CD14-positive monocyte (primary cell): ENCODE results near the gene PTPN13. TPM values are rescaled to one million over a fixed set of nuclear protein-coding genes. Genes with fewer than 3 reads are reported as not detected.

Source experiments
- DNase-seq, 3 donors: peaks; one replicate each; pipeline ENCODE4 v3.0.0-alpha.2; 2011 to 2022
- H2AFZ ChIP-seq: 2 replicates; pipeline ENCODE4 v1.6.0; 2012; ENCODE audit warnings: mild to moderate bottlenecking, low read depth, low read length, inconsistent platforms; ENCODE audit not compliant: insufficient read depth, poor library complexity, severe bottlenecking
- H3K27ac ChIP-seq, 2 donors: 1 replicate in 1 of 2; 2 replicates in 1 of 2; pipeline ENCODE4 v1.5.1; 2012 to 2013; ENCODE audit warnings: low read length in 2 of 2, control low read depth in 1 of 2, inconsistent platforms in 1 of 2, low read depth in 1 of 2, mild to moderate bottlenecking in 1 of 2
- H3K27me3 ChIP-seq, 2 donors: one replicate each; pipeline versions ENCODE4 v1.6.0 to v1.6.1; 2011 to 2013; ENCODE audit warnings: low read length in 2 of 2; ENCODE audit not compliant: control insufficient read depth in 2 of 2, insufficient read depth in 2 of 2
- H3K36me3 ChIP-seq, 2 donors: replicated peaks in 1 of 2; 1 replicate in 1 of 2; 2 replicates in 1 of 2; pipeline versions ENCODE4 v1.5.1 to v1.6.1; 2012 to 2013; ENCODE audit warnings: low read length in 2 of 2, control low read depth in 1 of 2, inconsistent platforms in 1 of 2, mild to moderate bottlenecking in 1 of 2; ENCODE audit not compliant: insufficient read depth in 2 of 2, control insufficient read depth in 1 of 2
- H3K4me1 ChIP-seq, 2 donors: 1 replicate in 1 of 2; 2 replicates in 1 of 2; pipeline versions ENCODE4 v1.5.1 to v1.6.1; 2012 to 2013; ENCODE audit warnings: low read length in 2 of 2, control low read depth in 1 of 2, inconsistent platforms in 1 of 2, mild to moderate bottlenecking in 1 of 2, moderate library complexity in 1 of 2; ENCODE audit not compliant: insufficient read depth in 2 of 2, control insufficient read depth in 1 of 2
- H3K4me2 ChIP-seq: replicated peaks from 2 replicates; pipeline ENCODE3; 2012; ENCODE audit warnings: low read length, moderate library complexity, mild to moderate bottlenecking; ENCODE audit not compliant: poor library complexity, severe bottlenecking; ENCODE audit errors: extremely low read depth
- H3K4me3 ChIP-seq, 3 experiments: fragments of 200-600 bp in 1 of 3; sonication (generic) in 1 of 3; replicated peaks in 1 of 3; 1 replicate in 2 of 3; 2 replicates in 1 of 3; pipeline ENCODE4 v1.5.1; 2011 to 2013; ENCODE audit warnings: low read length in 3 of 3, mild to moderate bottlenecking in 3 of 3, control low read depth in 2 of 3, low read depth in 2 of 3, inconsistent platforms in 1 of 3, moderate library complexity in 1 of 3
- H3K79me2 ChIP-seq: 2 replicates; pipeline ENCODE4 v1.6.0; 2012; ENCODE audit warnings: mild to moderate bottlenecking, control low read depth, inconsistent platforms, low read length, moderate library complexity; ENCODE audit not compliant: insufficient read depth
- H3K9ac ChIP-seq: 2 replicates; pipeline ENCODE4 v1.6.0; 2017; ENCODE audit warnings: low read length, mild to moderate bottlenecking; ENCODE audit not compliant: insufficient read depth, poor library complexity, severe bottlenecking
- H3K9me3 ChIP-seq, 2 donors: replicated peaks in 1 of 2; 1 replicate in 1 of 2; 2 replicates in 1 of 2; pipeline versions ENCODE4 v1.5.1 to v1.6.1; 2012 to 2013; ENCODE audit warnings: low read length in 2 of 2, control low read depth in 1 of 2; ENCODE audit not compliant: control insufficient read depth in 1 of 2, insufficient read depth in 1 of 2
- H4K20me1 ChIP-seq: 2 replicates; pipeline ENCODE4 v1.6.0; 2012; ENCODE audit warnings: mild to moderate bottlenecking, low read length, control low read depth, moderate library complexity; ENCODE audit not compliant: insufficient read depth
- H3K27ac Mint-ChIP-seq, 7 donors: one replicate each; pipeline ENCODE4 v1.8.0; 2020; ENCODE audit warnings: mild to moderate bottlenecking in 7 of 7, mixed read lengths in 7 of 7, moderate library complexity in 6 of 7, inconsistent platforms in 2 of 7
- H3K27me3 Mint-ChIP-seq, 3 donors: one replicate each; pipeline ENCODE4 v1.8.0; 2021 to 2022; ENCODE audit warnings: low read depth in 3 of 3, mild to moderate bottlenecking in 3 of 3, mixed read lengths in 3 of 3, moderate library complexity in 3 of 3, inconsistent platforms in 1 of 3
- H3K36me3 Mint-ChIP-seq, 2 donors: one replicate each; pipeline ENCODE4 v1.8.0; 2020; ENCODE audit warnings: mixed read lengths in 2 of 2, inconsistent platforms in 1 of 2, mild to moderate bottlenecking in 1 of 2
- H3K4me1 Mint-ChIP-seq: one replicate; pipeline ENCODE4 v1.8.0; 2020; ENCODE audit warnings: mild to moderate bottlenecking, mixed read lengths
- H3K4me3 Mint-ChIP-seq, 2 donors: one replicate each; pipeline ENCODE4 v1.8.0; 2020; ENCODE audit warnings: mild to moderate bottlenecking in 2 of 2, mixed read lengths in 2 of 2, moderate library complexity in 1 of 2
- H3K9me3 Mint-ChIP-seq, 7 donors: one replicate each; pipeline ENCODE4 v1.8.0; 2020 to 2022; ENCODE audit warnings: mixed read lengths in 7 of 7, mild to moderate bottlenecking in 6 of 7, moderate library complexity in 6 of 7, inconsistent platforms in 2 of 7
- CTCF ChIP-seq: fragments of 200-600 bp; IDR thresholded peaks from one replicate; pipeline ENCODE4 v1.8.0; 2022; ENCODE audit warnings: antibody characterized with exemption, mild to moderate bottlenecking
- WGBS: methylation state at CpG from one replicate; pipeline ENCODE4 v1.1.5; 2013; ENCODE audit warnings: missing lambda C conversion rate; ENCODE audit not compliant: insufficient coverage; 5-methylcytosine and 5-hydroxymethylcytosine counted together
- intact Hi-C, 2 donors: fragments of 100-400 bp; cut with micrococcal nuclease; formaldehyde crosslinking; loops; one replicate each; pipeline versions ENCODE4 v1.15.0 to v1.15.1; 2023
- polyA plus RNA-seq, 3 donors: library from polyadenylated mRNA; depleted of rRNA in 1 of 3; unstranded in 2 of 3; stranded (reverse) in 1 of 3; fragments of 300-500 nt in 2 of 3; fragments of >200 nt in 1 of 3; fragmentation: Illumina TruSeq in 2 of 3; gene quantifications; 1 replicate in 2 of 3; 2 replicates in 1 of 3; pipeline ENCODE4 v1.2.3, GENCODE V29; 2012 to 2021

Gene PTPN13
- polyA plus RNA-seq, 3 donors = 0.04 to 1.0 (median 0.35) TPM

DNA sequence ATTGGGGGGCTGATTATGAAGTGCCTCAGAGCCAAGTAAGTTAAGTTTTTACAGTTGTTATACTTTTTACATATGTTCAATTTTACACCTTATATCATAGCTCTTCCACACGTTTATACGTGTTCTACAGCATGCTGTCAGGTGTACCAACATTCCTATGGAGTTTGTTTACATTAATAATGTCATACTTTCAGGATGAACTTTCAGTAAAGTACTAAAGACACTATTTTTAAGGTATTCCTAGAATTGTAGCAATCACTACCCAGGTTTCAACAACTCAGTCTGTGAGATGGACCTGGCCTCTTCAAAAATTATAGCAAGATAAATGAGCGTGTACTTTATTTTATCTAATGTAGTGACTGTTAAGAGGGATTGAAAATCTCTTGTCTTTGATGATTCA is 92.6 kb downstream of the PTPN13 start:
- Histone ChIP-seq H4K20me1 (no peaks in the 10 kb centered on the region), H3K27ac (no peak overlapping the region), H3K9me3 (no peaks in the 10 kb centered on the region), H3K27me3 (no peaks in the 10 kb centered on the region), H2AFZ (no peak overlapping the region), H3K4me3 (no peak overlapping the region), H3K4me1 (no peaks in the 10 kb centered on the region), H3K4me2 (no peak overlapping the region), H3K9ac (no peak overlapping the region), H3K79me2 (no peaks in the 10 kb centered on the region), H3K36me3 (no peaks in the 10 kb centered on the region)
- H3K4me1 Mint-ChIP-seq = no peaks in the 10 kb centered on the region
- no peaks in the 10 kb centered on the region for H3K27me3 Mint-ChIP-seq
- WGBS = no CpG with 5 or more reads among the region's 3 CpGs
- no peaks in the 10 kb centered on the region for H3K36me3 Mint-ChIP-seq
- intact Hi-C loops = no loop called here
- H3K4me3 Mint-ChIP-seq = no peak overlapping the region
- no peak overlapping the region for H3K27ac Mint-ChIP-seq
- no peaks in the 10 kb centered on the region for H3K9me3 Mint-ChIP-seq
- no peak for TF ChIP-seq CTCF
- DNase-seq = no peak

DNA sequence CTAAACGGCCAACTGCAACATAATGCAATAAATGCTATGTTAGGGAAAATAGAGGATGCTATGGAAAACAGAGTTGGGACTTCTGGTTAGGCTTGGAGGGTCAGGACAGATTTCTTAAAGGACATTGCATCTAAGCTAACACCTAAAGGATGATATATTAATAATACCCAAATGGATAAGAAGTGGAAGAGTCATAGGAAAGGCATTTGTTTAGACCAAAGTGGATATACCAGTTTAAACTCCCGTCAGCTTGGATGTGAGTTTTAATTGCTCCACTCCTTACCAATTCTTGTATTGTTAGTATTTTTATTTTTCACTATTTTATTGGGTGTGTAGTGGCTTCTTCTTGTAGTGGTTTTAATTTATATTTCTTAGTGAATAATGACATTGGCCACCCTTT is 93.9 kb downstream of the PTPN13 start:
- intact Hi-C loops = no loop called here
- H3K27me3 Mint-ChIP-seq = no peaks in the 10 kb centered on the region
- TF ChIP-seq CTCF = no peak
- no peaks in the 10 kb centered on the region for H3K36me3 ChIP-seq
- H2AFZ ChIP-seq = no peak overlapping the region
- no peak overlapping the region for H3K27ac ChIP-seq
- WGBS = no CpG with 5 or more reads among the region's 2 CpGs
- no peaks in the 10 kb centered on the region for H3K4me1 Mint-ChIP-seq
- no peak overlapping the region for H3K27ac Mint-ChIP-seq
- no peak for DNase-seq
- H3K9me3 ChIP-seq = no peaks in the 10 kb centered on the region
- no peaks in the 10 kb centered on the region for H3K79me2 ChIP-seq
- H3K9ac ChIP-seq = no peak overlapping the region
- H4K20me1 ChIP-seq = no peaks in the 10 kb centered on the region
- H3K36me3 Mint-ChIP-seq = no peaks in the 10 kb centered on the region
- no peaks in the 10 kb centered on the region for H3K4me1 ChIP-seq
- no peak overlapping the region for H3K4me2 ChIP-seq
- H3K27me3 ChIP-seq = no peaks in the 10 kb centered on the region
- no peak overlapping the region for H3K4me3 ChIP-seq
- H3K9me3 Mint-ChIP-seq = no peaks in the 10 kb centered on the region
- H3K4me3 Mint-ChIP-seq = no peak overlapping the region
